OCI-LY1 (cell line): ENCODE data around the gene FAM161A.
"Not testable (repeated sequence)": the region's sequence is repeated elsewhere in the genome, so short reads cannot be mapped to it uniquely, and the experiment has no call there.

Experiments used
- H2AFZ ChIP-seq: fragments of 200-600 bp; sonication (generic), shearing (Covaris generic); 2 replicates; pipeline ENCODE4 v1.6.0; 2014; ENCODE audit warnings: antibody characterized with exemption, mild to moderate bottlenecking, low read length
- H3F3A ChIP-seq: fragments of 200-600 bp; sonication (generic), shearing (Covaris generic); 2 replicates; pipeline ENCODE4 v1.6.0; 2014; ENCODE audit warnings: mild to moderate bottlenecking, antibody characterized with exemption, low read length, moderate library complexity; ENCODE audit not compliant: insufficient read depth
- H3K27ac ChIP-seq: fragments of 200-600 bp; sonication (generic); 2 replicates; pipeline ENCODE4 v1.5.1; 2014; ENCODE audit warnings: low read length, mixed run types, mild to moderate bottlenecking, low read depth; ENCODE audit not compliant: poor library complexity, severe bottlenecking
- H3K27me3 ChIP-seq: fragments of 200-600 bp; sonication (generic); 2 replicates; pipeline ENCODE4 v1.6.0; 2014; ENCODE audit warnings: antibody characterized with exemption, mild to moderate bottlenecking, low read length, moderate library complexity; ENCODE audit not compliant: insufficient read depth
- H3K36me3 ChIP-seq: fragments of 200-600 bp; sonication (generic); 2 replicates; pipeline ENCODE4 v1.6.1; 2014; ENCODE audit warnings: mild to moderate bottlenecking, antibody characterized with exemption, low read length, moderate library complexity, mixed read lengths; ENCODE audit not compliant: insufficient read depth
- H3K4me1 ChIP-seq: fragments of 200-600 bp; sonication (generic); 2 replicates; pipeline ENCODE4 v1.5.1; 2014; ENCODE audit warnings: mild to moderate bottlenecking, low read length, moderate library complexity; ENCODE audit not compliant: insufficient read depth, severe bottlenecking
- H3K4me2 ChIP-seq: fragments of 200-600 bp; sonication (generic), shearing (Covaris generic); 2 replicates; pipeline ENCODE4 v1.6.1; 2014; ENCODE audit warnings: low read length
- H3K4me3 ChIP-seq: fragments of 200-600 bp; sonication (generic); 2 replicates; pipeline ENCODE4 v1.5.1; 2014; ENCODE audit warnings: low read length, low read depth, mild to moderate bottlenecking, mixed read lengths; ENCODE audit not compliant: poor library complexity, severe bottlenecking
- H3K79me2 ChIP-seq: fragments of 200-600 bp; shearing (Covaris generic); 2 replicates; pipeline ENCODE4 v1.6.1; 2016; ENCODE audit warnings: mixed run types, low read length, mixed read lengths; ENCODE audit not compliant: insufficient read depth
- H3K9ac ChIP-seq: fragments of 200-600 bp; sonication (generic), shearing (Covaris generic); 2 replicates; pipeline ENCODE4 v1.6.1; 2014; ENCODE audit warnings: mild to moderate bottlenecking, low read length, mixed read lengths
- H3K9me2 ChIP-seq: fragments of 200-600 bp; sonication (generic), shearing (Covaris generic); 2 replicates; pipeline ENCODE4 v1.6.1; 2014; ENCODE audit warnings: low read depth, mild to moderate bottlenecking, low read length, mixed read lengths
- H3K9me3 ChIP-seq: fragments of 200-600 bp; shearing (Covaris generic); 2 replicates; pipeline ENCODE4 v1.6.1; 2014; ENCODE audit warnings: low read length, mixed read lengths
- H4K20me1 ChIP-seq: fragments of 200-600 bp; sonication (generic), shearing (Covaris generic); 2 replicates; pipeline ENCODE4 v1.6.0; 2016; ENCODE audit warnings: mild to moderate bottlenecking, low read length; ENCODE audit not compliant: insufficient read depth
- CTCF ChIP-seq: fragments of 200-600 bp; sonication (generic), shearing (Covaris generic); IDR thresholded peaks from 2 replicates; pipeline ENCODE4 v1.5.1; 2017; ENCODE audit warnings: mild to moderate bottlenecking, antibody characterized with exemption, low read length, moderate library complexity, mixed read lengths
- EZH2 ChIP-seq: fragments of 200-600 bp; sonication (generic), shearing (Covaris generic); IDR thresholded peaks from 2 replicates; pipeline ENCODE4 v1.8.0; 2017; ENCODE audit warnings: borderline replicate concordance, mixed run types, mild to moderate bottlenecking, antibody characterized with exemption, low read length, moderate library complexity, mixed read lengths

Gene FAM161A

GRCh38 chr2:61811821-61812220, 42.0 kb downstream of the FAM161A start:
- TF ChIP-seq CTCF (no peak), EZH2 (no peak)
- Histone ChIP-seq H3K4me1 (no peaks in the 10 kb centered on the region), H3K79me2 (no peaks in the 10 kb centered on the region), H3F3A (no peaks in the 10 kb centered on the region), H3K9me3 (no peaks in the 10 kb centered on the region), H3K9me2 (no peaks in the 10 kb centered on the region), H2AFZ (no peak overlapping the region), H3K4me3 (no peak overlapping the region), H3K27me3 (no peaks in the 10 kb centered on the region), H3K36me3 (no peaks in the 10 kb centered on the region), H3K4me2 (no peak overlapping the region), H3K27ac (no peak overlapping the region), H4K20me1 (no peaks in the 10 kb centered on the region), H3K9ac (no peak overlapping the region)

- H3F3A ChIP-seq, H3K79me2 ChIP-seq, H4K20me1 ChIP-seq, H3K36me3 ChIP-seq, H3K9me3 ChIP-seq, H3K9me2 ChIP-seq, H3K4me1 ChIP-seq, H3K4me3 ChIP-seq, H3K4me2 ChIP-seq, H3K27ac ChIP-seq, H3K9ac ChIP-seq, H3K27me3 ChIP-seq, H2AFZ ChIP-seq: not testable (repeated sequence)
Measured at GRCh38 chr2:61810203-61810602, 43.7 kb downstream of the FAM161A start.

- not testable (repeated sequence) for H3K9ac ChIP-seq, H3K27ac ChIP-seq, H3K4me2 ChIP-seq, H3K36me3 ChIP-seq, H3K4me3 ChIP-seq, H3K79me2 ChIP-seq, H3K9me3 ChIP-seq, H3K4me1 ChIP-seq, H3K27me3 ChIP-seq, H3K9me2 ChIP-seq, H3F3A ChIP-seq, H4K20me1 ChIP-seq, H2AFZ ChIP-seq
Measured at GRCh38 chr2:61808693-61809092, 45.2 kb downstream of the FAM161A start.

GRCh38 chr2:61807036-61807757, 46.7 kb downstream of the FAM161A start:
- no peak overlapping the region for H2AFZ ChIP-seq
- H4K20me1 ChIP-seq: no peaks in the 10 kb centered on the region
- no peak overlapping the region for H3K27ac ChIP-seq
- no peaks in the 10 kb centered on the region for H3K4me1 ChIP-seq
- H3K4me3 ChIP-seq: no peak overlapping the region
- no peak for TF ChIP-seq CTCF
- TF ChIP-seq EZH2: no peak
- H3K4me2 ChIP-seq: no peak overlapping the region
- H3K27me3 ChIP-seq: no peaks in the 10 kb centered on the region
- no peaks in the 10 kb centered on the region for H3K9me2 ChIP-seq
- no peaks in the 10 kb centered on the region for H3K9me3 ChIP-seq
- H3K79me2 ChIP-seq: no peaks in the 10 kb centered on the region
- H3F3A ChIP-seq: no peaks in the 10 kb centered on the region
- H3K9ac ChIP-seq: no peak overlapping the region
- H3K36me3 ChIP-seq: no peaks in the 10 kb centered on the region
